NOMO-1 treated with dmso at 0.1 percent for 144 hours (cell line): ENCODE data around the gene FOSB.
A peak's percentile ranks its signal among the peaks of the same experiment; 100 is the strongest.

Experiments
- DNase-seq: peaks from one replicate; lab custom pipeline; 2025; ENCODE audit not compliant: unreplicated experiment; lab: John Stamatoyannopoulos, UW

FOSB gene

GRCh38 chr19:45478454-45479238, 10.8 kb downstream of the FOSB start:
- peak; percentile 87 for DNase-seq

GRCh38 chr19:45483033-45483432, 15.2 kb downstream of the FOSB start:
- no peak for DNase-seq

GRCh38 chr19:45484273-45484945, 16.6 kb downstream of the FOSB start:
- DNase-seq: no peak

- peak; percentile 84 for DNase-seq
Observed at GRCh38 chr19:45485305-45486077, 17.7 kb downstream of the FOSB start.

GRCh38 chr19:45488708-45489107, 20.9 kb downstream of the FOSB start:
- DNase-seq: no peak

GRCh38 chr19:45489216-45489855, 21.5 kb downstream of the FOSB start:
- no peak for DNase-seq

- no peak for DNase-seq
Observed at GRCh38 chr19:45492137-45492626, 24.4 kb downstream of the FOSB start.

GRCh38 chr19:45492627-45493470, 25.1 kb downstream of the FOSB start:
- DNase-seq: peak; percentile 20

GRCh38 chr19:45494261-45494916, 26.6 kb downstream of the FOSB start:
- DNase-seq: no peak

GRCh38 chr19:45495178-45495577, 27.4 kb downstream of the FOSB start:
- DNase-seq: no peak

GRCh38 chr19:45496349-45496953, 28.7 kb downstream of the FOSB start:
- DNase-seq: no peak

- DNase-seq: no peak
Observed at GRCh38 chr19:45497791-45498190, 30.0 kb downstream of the FOSB start.

GRCh38 chr19:45498411-45499195, 30.8 kb downstream of the FOSB start, which contains the start of gene PPM1N:
PPM1N (plus strand) TSS chr19:45498443; CDS start chr19:45498473, 30 bp downstream.
- DNase-seq: peak; percentile 14

GRCh38 chr19:45499196-45500180, 31.7 kb downstream of the FOSB start:
- DNase-seq: no peak

GRCh38 chr19:45500918-45501729, 33.3 kb downstream of the FOSB start:
- DNase-seq: no peak

GRCh38 chr19:45501730-45502014, 33.9 kb downstream of the FOSB start:
- DNase-seq: no peak

GRCh38 chr19:45502111-45502510, 34.3 kb downstream of the FOSB start:
- no peak for DNase-seq
